GM18858 (cell line): ENCODE results near the gene ARHGAP15.

ENCODE experiments used
- ATAC-seq: cut with Tn5 transposase; IDR thresholded peaks from one replicate; pipeline ENCODE4 v1.9.1; 2021; ENCODE audit not compliant: unreplicated experiment

The ARHGAP15 gene

DNA sequence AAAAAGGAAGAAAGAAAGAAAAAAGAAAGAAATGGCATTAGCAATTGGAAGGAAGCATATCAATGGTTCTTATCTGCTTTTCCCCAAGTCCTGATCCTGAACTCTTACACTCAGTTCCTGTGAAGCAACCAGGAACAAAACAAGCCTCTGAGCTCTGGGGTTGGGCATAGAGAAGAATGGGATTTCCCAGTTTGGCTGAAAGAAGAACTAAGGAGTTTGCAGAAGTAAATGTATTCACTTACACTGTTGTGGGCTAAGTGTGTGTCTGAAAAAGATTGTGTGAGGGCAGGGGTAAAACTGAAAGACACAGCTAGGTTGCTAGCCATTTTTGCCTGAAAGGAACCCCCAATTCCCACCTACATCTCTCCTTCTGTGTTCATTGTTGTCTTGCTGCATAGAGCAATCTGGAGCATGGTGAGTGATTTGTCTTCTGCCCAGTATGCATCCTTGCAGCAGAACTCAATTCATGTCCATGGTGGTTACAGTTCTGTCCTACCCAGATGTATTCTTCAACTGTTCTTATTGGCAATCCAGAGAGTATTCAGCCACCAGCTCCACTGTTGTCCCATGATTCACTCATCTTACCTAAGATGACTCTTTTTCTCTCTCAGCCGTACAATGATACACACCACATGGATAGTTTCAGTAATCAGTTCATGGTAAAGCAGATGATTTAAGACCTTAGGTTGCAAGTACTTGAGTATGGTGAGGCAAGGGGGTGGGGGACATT, 348.7 kb downstream of the ARHGAP15 start:
- no peak for ATAC-seq

DNA sequence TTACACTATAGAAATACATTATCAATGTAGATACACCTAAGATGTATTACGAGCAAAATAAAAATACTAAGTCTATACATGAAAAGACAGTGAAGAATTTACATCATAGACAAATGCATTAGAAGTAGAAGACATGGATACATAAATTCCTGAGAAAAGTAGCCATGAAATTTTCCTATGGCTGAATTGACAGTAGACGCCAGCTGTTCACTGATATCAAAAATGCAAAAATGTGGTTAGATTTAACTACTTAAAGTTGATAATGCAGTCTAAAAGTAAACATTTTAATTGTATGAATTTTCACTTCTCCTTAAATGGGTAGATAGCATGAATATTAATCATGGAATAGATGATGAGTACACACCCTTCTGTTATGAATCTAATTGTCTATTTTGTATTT, 350.9 kb downstream of the ARHGAP15 start:
- ATAC-seq: no peak

DNA sequence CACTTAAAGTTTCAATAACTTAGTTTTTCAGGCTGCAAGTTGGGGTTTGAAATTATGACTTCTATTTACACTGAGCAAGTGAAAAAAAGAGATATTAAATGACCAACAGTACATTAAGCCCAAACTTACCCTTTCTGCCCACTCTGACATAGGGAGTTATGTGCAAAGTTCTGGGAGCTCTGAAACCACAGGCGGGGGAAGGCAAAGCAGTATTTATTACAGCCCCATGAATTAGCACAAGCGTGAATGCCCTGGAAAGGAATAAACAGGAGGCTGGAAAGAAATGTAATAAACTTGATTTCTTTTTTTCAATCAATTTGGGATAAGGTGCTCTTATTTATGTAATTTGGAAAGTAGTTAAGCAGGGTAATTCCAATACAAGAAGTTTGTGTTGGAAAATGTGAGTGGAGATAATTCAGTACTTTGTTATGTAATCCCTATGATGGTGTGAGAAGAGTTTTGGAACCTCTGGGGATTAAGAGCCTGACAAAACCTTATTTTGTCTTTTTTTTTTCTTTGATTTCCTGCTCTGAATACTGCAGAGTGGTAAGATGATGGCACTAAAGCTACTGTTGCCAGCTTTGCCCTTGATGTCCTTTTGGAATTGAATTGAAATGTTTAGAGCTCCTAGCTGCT, 351.5 kb downstream of the ARHGAP15 start:
- ATAC-seq: no peak

GRCh38 chr2:143481237-143481623, 352.0 kb downstream of the ARHGAP15 start:
- ATAC-seq: no peak

- no peak for ATAC-seq
Observed at GRCh38 chr2:143481733-143482132, 352.5 kb downstream of the ARHGAP15 start.

DNA sequence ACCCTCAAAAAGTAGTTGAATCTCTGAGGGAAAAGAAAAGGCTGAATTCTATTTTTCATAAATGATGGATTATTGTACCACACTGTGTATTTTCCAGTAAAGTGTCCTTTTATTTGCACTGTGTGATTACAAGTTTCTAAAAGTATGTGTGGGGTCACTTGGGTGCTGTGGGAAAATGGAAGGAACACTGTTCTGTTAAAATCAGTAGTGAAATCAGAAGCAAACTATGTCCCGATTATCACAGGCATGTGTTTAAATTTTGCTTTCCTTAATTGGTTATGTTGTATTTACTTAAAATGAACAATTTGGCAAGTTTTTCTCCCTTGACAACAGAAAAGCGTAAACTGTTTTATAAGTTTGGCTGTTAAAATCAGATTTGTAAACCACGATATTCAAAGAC, 353.1 kb downstream of the ARHGAP15 start:
- ATAC-seq: no peak

DNA sequence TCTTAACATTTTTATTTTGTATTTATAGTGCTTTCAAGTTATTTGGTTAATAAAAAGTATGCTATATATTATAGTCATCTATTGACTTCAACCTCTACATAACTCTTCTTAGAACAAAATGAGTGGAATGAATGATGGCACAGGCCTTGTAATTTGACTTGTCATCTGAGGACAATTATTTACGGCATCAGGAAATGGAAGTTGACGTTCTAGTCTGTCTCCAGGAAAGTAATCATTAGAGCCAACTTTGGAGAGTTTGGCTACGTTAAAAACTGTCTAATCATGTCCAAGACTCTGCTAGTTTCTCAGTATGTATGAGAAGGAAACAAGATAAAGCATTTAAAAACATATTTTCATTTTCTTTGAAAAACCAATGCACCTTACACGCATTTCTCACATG, 353.6 kb downstream of the ARHGAP15 start:
- ATAC-seq: no peak

GRCh38 chr2:143486976-143487375, 357.8 kb downstream of the ARHGAP15 start:
- ATAC-seq: no peak

DNA sequence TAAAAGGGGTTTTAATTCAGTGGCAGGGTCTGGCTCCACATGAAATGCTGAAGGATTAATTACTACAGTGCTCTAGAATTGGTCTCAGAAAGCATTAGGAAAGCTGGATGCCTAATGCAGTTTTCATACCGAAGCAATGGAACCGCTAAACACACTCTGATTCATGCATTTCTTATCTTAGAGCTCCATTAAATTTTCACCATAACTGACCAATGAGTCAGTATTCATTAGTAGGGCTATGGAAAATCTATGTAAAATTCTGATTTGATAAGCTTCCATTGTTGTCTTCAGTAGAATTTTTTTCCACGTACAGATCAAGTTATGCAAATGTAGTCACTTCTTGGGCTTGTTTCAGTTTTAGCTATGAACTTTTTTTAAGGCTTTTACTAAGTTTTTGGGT, 359.9 kb downstream of the ARHGAP15 start:
- no peak for ATAC-seq

- ATAC-seq: no peak
Observed at GRCh38 chr2:143491131-143491530, 361.9 kb downstream of the ARHGAP15 start.

DNA sequence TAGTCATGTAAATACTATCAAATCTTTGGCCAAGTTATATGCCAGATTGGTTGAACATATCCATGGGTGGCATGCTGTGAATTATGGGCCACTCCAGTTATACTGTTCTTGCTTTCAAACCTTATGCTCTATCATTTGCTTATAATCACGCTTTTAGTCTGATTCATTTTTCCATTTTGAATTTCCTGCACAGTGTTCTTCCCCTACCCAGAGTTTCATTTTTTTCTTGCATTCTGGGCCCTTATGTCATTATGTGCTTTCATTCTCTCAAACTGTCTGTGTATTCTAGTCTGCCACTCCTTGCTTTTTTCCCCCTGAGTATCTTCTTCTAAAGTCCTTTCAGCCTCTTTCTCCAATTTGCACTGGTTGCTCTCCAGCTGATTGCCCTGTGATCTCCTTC, 364.1 kb downstream of the ARHGAP15 start:
- no peak for ATAC-seq

DNA sequence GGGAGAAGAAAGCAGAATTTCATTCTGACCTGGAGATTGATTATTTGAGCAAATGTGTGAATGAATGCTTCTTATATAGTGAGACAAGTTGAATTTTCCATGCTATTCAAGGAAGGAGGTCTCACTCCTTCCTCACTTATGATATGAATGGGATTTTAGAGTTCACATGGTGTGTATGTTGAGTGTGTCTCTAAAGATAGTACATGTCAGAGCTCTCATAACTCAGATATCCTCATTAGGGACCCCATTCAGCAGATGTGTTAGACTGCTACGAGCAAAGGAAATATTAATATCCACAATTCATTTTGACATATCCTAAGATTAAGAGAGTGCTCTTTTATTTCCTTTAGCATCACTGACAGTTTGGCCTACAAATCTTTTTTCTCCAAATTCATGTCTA, 368.5 kb downstream of the ARHGAP15 start:
- ATAC-seq: no peak

DNA sequence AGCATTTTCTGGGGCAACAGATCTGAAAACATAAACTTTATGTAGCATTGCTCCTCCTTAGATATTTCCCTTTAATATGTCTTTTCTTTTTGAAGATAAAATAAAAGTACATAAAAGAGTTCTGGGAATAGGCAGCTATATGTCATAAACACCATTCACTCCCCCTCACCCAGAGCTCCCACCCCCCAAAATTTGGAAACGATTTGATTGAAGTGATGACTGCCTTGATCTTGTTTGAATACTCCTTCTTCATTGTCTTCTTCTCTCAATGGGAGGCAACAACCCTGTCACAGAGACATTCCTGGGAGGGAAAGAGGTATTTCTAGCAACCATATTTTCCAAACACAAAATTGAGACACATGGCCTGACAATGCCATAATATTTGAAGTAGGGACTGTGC, 369.3 kb downstream of the ARHGAP15 start:
- no peak for ATAC-seq

- no peak for ATAC-seq
Observed at GRCh38 chr2:143499061-143499460, 369.8 kb downstream of the ARHGAP15 start.

DNA sequence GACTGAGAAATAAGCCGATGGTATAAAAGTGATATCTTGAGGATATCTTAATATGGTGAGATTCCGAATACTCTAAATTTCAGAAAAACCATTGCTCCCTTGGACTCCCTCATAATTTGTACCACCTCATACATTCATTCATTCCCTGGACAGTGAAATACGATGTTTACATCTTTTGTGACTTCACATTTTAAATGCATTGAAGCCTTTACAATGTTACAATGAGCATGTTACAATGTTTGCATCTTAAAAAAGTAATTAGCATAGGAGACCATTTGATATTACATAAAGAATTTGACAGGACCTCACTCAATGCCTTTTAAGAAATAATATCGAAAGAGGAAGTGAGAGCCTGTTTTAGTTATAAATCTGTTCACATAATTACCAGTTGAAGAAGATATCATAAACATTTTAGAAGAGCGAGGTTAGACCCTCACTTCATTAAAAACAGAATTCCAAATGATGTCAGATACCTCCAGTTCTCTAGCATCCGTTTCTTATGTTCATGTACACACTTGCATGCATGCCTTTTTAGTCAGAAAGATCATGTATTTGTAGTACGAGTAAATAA, 372.0 kb downstream of the ARHGAP15 start:
- no peak for ATAC-seq

- ATAC-seq: no peak
Observed at GRCh38 chr2:143503280-143503679, 374.1 kb downstream of the ARHGAP15 start.

DNA sequence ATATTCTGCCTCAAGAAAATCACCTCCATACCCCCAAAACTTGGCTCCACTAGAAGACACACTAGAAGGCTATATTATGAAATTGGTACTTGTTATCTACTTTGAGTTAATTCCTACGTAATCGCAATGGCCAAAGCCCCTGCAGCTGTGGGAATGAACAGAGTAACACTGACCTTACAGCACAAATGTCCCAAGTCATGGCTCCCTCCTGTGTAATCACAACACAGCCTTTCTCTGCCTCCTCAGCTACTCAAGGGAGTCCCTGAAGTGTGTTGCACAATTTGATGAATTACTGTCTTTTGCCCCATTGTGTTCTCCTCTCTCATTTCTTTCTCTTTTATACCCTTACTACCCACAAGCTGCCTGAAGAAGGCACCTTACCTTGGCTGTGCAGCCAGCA, 375.2 kb downstream of the ARHGAP15 start:
- ATAC-seq: no peak

GRCh38 chr2:143505542-143505941, 376.3 kb downstream of the ARHGAP15 start:
- no peak for ATAC-seq

DNA sequence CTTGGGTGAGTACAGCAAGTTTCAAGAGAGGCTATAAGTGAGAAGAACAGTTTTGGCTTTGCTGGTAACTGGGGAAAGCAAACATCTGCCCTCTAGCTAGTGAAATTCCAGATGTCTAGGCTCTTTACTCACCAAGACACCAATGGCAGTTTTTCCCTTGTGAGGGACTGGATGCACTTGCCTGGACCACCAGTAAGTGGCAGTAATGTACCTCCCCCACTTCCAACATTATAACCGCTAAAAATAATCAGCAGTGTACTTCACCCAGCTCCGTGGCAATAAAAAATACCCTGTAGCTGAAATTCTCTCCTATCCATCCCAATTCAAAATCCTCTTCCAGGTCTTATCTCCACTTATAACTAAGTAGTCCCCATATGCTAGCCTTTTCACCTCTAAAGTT, 383.9 kb downstream of the ARHGAP15 start:
- peak; percentile 41 for ATAC-seq

- ATAC-seq: no peak
Observed at GRCh38 chr2:143514413-143514812, 385.2 kb downstream of the ARHGAP15 start.

DNA sequence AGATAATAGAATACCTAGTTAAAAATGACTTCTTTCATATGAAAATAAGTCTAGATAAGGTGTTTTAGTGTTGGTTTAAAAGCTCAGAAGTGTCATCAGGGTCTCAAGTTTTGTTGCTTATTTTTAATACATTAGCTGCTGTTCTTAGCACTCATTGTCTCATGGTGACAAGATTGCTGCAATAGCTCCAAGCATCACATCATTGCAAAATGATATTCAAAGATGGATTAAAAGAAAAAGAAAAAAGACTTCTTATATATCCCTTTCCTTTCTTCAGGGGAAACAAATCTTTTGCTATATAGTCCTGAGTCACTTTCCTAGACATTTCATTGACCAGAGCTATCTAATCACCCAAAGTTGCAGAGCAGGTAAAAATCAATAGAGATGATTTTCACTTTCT, 386.1 kb downstream of the ARHGAP15 start:
- no peak for ATAC-seq

- ATAC-seq: no peak
Observed at GRCh38 chr2:143519521-143519920, 390.3 kb downstream of the ARHGAP15 start.

- ATAC-seq: no peak
Observed at GRCh38 chr2:143521396-143521795, 392.2 kb downstream of the ARHGAP15 start.
